A549 treated with AZD2906 at 1 μM for 4 hours (cell line): ENCODE data around the gene CDH26. TPM values are rescaled to one million over a fixed set of nuclear protein-coding genes. Genes with fewer than 3 reads are reported as not detected.

Source experiments
- total RNA-seq: library from RNA; stranded (reverse); fragments of 200-300 nt; extraction: Qiagen RNA extraction; gene quantifications from 5 replicates; pipeline ENCODE4 v1.2.3, GENCODE V29; 2022

Gene CDH26
- total RNA-seq, result 0.05 to 0.20 TPM (median 0.12 TPM) in 4 of 5 replicates, not detected in the other

DNA sequence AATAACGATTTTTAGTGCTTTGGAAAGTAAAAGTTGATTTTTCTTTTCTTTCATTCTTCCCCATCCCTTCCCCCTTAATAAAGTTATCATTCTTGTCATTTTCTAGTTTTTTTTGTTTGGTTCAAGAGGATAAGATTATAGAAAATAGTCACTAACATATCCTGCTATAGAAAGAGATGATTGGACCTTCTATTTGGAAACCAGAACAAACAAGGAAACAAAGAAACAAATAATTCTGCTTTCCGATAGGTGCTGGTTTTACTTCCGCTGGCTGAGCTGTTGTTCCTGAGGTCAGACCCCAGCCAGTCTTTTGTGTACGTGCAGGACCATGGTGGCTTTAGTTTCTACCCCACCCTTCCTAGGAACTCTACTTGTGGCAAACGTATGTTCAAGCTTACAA, at the start of gene CDH26:
Gene CDH26 (plus strand): TSS at position 301 of the 400 bp plus-strand sequence. CDS start 304 bp downstream, outside the sequence.

GRCh38 chr20:59933296-59933848, 24.9 kb upstream of the CDH26 start, which contains the start of gene SYCP2:
Gene SYCP2 (minus strand): TSS chr20:59933637. CDS start chr20:59922413, 11,224 bp downstream.

DNA sequence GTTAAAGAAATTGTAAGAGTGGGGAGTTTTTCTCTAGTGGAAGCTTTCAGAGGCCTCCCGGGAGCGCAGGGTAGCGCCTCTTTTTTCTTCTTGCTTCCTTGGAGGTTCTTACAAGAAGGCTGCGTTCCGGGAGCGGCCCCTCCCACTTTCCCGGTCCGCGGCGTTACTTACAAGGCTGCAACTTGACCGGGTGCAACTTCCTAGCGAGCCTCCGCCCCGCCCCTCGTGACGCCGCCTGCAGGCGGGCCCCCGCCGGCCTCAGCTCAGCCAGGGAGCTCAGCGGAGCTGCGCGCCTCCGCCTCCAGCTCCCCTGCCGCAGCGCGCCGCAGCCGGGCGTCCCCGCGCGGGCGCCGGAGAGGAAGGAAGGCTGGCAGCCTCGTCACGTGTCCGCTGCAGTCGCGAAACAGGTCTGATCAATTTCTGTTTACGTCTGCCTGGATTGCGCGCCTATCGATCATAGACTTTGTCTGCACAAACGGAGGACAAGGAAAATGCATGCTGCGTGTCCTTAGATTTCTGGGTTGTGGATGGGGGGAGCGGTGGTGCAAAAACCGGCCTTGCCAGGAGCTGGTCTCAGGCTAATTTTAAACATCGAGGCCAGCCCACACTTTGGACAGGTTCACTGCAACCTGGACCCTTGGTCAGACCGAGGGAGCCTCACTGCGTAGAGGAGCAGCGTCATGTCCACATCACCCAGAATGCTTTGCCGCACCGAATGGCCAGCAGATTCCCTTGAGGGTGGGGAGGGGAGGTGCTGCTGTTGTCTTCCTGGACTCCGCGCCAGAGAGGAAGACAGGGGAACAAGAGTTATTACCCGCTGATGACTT, 17.9 kb upstream of the CDH26 start, which contains the start of the genes FAM217B and PPP1R3D:
Gene FAM217B (plus strand): TSS at position 261 of the 827 bp plus-strand sequence. CDS start 3,555 bp downstream, outside the sequence.
Gene PPP1R3D (minus strand): TSS at position 177 of the 827 bp plus-strand sequence. CDS start 374 bp downstream, outside the sequence.

Other genes with a start within 250 kb of the CDH26 start
- gene SYCP2, start 24.8 kb upstream of the CDH26 start, total RNA-seq, result 0.25 to 0.60 TPM (median 0.42 TPM) in 5 replicates
- 2.0 to 2.8 TPM (median 2.6 TPM) in 5 replicates for gene PPP1R3D, start 18.1 kb upstream of the CDH26 start, total RNA-seq
- gene FAM217B, start 18.0 kb upstream of the CDH26 start, total RNA-seq, result 5.7 to 6.5 TPM (median 6.0 TPM) in 5 replicates